Measurements from ENCODE around the gene TNS3. TPM values are rescaled to one million over a fixed set of nuclear protein-coding genes. Genes with fewer than 3 reads are reported as not detected.

TNS3 gene
- total and polyA plus RNA-seq, 2 donors (not counting 3 experiments of a cell fraction or from before 2014, with no cell fraction given): 10.4 to 45.1 TPM

DNA sequence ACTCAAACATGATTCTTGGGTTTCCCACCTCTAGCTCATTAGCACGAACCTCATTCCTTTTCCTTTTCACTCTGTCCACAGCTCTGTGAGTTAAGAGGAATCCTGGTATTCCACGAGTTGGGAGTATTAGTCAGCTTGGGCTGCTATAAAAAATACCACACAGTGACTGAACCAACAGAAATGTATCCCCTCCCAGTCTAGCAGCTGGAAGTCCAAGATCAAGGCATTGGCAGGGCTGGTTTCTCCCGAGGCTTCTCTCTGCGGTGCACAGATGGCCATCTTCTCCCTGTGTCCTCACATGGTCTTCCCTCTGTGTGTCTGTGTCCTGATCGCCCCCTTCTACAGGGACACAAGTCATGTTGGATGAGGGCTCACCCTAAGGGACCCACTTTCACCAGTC lies 261.6 kb downstream of the TNS3 start:
- CTCF ChIA-PET: no interaction called here
- TF ChIP-seq, protein P1, sequence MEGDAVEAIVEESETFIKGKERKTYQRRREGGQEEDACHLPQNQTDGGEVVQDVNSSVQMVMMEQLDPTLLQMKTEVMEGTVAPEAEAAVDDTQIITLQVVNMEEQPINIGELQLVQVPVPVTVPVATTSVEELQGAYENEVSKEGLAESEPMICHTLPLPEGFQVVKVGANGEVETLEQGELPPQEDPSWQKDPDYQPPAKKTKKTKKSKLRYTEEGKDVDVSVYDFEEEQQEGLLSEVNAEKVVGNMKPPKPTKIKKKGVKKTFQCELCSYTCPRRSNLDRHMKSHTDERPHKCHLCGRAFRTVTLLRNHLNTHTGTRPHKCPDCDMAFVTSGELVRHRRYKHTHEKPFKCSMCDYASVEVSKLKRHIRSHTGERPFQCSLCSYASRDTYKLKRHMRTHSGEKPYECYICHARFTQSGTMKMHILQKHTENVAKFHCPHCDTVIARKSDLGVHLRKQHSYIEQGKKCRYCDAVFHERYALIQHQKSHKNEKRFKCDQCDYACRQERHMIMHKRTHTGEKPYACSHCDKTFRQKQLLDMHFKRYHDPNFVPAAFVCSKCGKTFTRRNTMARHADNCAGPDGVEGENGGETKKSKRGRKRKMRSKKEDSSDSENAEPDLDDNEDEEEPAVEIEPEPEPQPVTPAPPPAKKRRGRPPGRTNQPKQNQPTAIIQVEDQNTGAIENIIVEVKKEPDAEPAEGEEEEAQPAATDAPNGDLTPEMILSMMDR (IDR thresholded peaks at IDR 0.05; ENCODE audit: extremely low read depth in 1 of 2, insufficient read depth in 1 of 2, low read depth in 1 of 2, low read length in 2 of 2): no peak
- no peak for TF ChIP-seq JUN (IDR thresholded peaks at IDR 0.05; ENCODE audit: borderline replicate concordance, insufficient read depth, insufficient read length, low read depth)
- TF ChIP-seq, protein P2, sequence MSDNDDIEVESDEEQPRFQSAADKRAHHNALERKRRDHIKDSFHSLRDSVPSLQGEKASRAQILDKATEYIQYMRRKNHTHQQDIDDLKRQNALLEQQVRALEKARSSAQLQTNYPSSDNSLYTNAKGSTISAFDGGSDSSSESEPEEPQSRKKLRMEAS (IDR thresholded peaks at IDR 0.05; ENCODE audit: insufficient read depth, insufficient read length): no peak
- no peak for TF ChIP-seq EZH2 (IDR thresholded peaks at IDR 0.05; ENCODE audit: borderline replicate concordance, low read depth, low read length, severe bottlenecking)
- TF ChIP-seq GATA2 (IDR thresholded peaks at IDR 0.05; ENCODE audit: insufficient read depth, insufficient read length, low read depth, low read length): no peak
- no peak for TF ChIP-seq POLR2AphosphoS5 (IDR thresholded peaks at IDR 0.05; ENCODE audit: insufficient read depth, low read depth, low read length)
- no peak for TF ChIP-seq POLR2A (IDR thresholded peaks at IDR 0.05; ENCODE audit: low read depth, low read length)
- TF ChIP-seq FOS (IDR thresholded peaks at IDR 0.05; ENCODE audit: borderline replicate concordance, insufficient read depth, low read length): no peak
- no peak for TF ChIP-seq MYC (IDR thresholded peaks at IDR 0.05; ENCODE audit: low read depth, low read length)
- Histone ChIP-seq H3K4me2 (ENCODE audit: insufficient read depth, low read length) (no peak overlapping the region), H3K4me3 (replicated peaks in 1 of 3; ENCODE audit: insufficient read depth in 1 of 3, low read depth in 1 of 3, low read length in 3 of 3) (no peak overlapping the region), H3K9me3 (replicated peaks; ENCODE audit: control insufficient read depth, insufficient read depth, low read length) (no peaks in the 10 kb centered on the region), H3K79me2 (ENCODE audit: control insufficient read depth, insufficient read depth, low read length) (no peaks in the 10 kb centered on the region), H3K27ac (ENCODE audit: insufficient read depth, low read depth, low read length) (no peak overlapping the region), H3K9me1 (replicated peaks; ENCODE audit: control insufficient read depth, extremely low read depth, insufficient read depth, low read length) (peaks cover 4% of the 10 kb centered on the region), H3K27me3 (ENCODE audit: control insufficient read depth in 2 of 2, insufficient read depth in 2 of 2, low read length in 2 of 2) (no peaks in the 10 kb centered on the region), H3K36me3 (ENCODE audit: control insufficient read depth in 2 of 2, extremely low read depth in 1 of 2, insufficient read depth in 2 of 2, low read length in 2 of 2) (no peaks in the 10 kb centered on the region), H2AFZ (ENCODE audit: low read depth, low read length) (no peak overlapping the region), H3K4me1 (ENCODE audit: control insufficient read depth, extremely low read depth, insufficient read depth, low read length) (peaks cover 9% of the 10 kb centered on the region), H4K20me1 (replicated peaks; ENCODE audit: control insufficient read depth, extremely low read depth, insufficient read depth, low read length) (no peaks in the 10 kb centered on the region), H3K9ac (replicated peaks; ENCODE audit: extremely low read depth, insufficient read depth, low read length) (no peak overlapping the region)
- FAIRE-seq (no peak), DNase-seq (ENCODE audit: low read depth, low spot score) (no peak)
- POLR2A ChIA-PET: no interaction called here
- BruUV-seq (replicated peaks): no TSS peak
- dilution Hi-C loops (cut with MboI; ENCODE audit: extremely low pct_ligation_motif_present, low sequenced_read_pairs) (no loop called here), intact Hi-C loops (cut with micrococcal nuclease) (loop anchor here (10.0 kb wide), 1 partner anchor 1755 kb away; no protein-coding TSS in a partner anchor)

Measured in endothelial cell of umbilical vein (primary cell).